GM18868 (cell line): Measurements from ENCODE around the gene HERC3.

Source experiments
- ATAC-seq: cut with Tn5 transposase; IDR thresholded peaks from one replicate; pipeline ENCODE4 v1.9.1; 2021; ENCODE audit warnings: mild to moderate bottlenecking, moderate library complexity; ENCODE audit not compliant: unreplicated experiment

HERC3 gene

DNA sequence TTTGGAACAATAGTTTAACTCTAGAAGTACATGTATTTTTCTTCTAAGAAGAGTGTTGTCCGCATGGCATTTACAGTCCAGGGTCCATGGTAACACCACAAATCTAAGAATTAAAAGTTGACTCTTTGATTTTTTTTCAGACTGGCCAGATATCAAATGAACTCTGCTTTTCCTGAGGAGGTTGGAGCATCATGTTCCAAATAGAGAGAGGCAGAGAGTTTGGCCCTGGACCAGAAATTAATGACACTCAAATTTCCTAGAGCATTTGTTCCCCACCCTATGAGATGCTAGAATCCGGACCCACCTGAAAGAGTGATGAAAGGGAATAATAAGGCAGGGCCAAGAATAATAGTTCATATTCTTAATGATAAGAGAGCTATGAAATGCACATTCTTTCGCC lies 152.3 kb downstream of the HERC3 start:
- ATAC-seq = no peak

DNA sequence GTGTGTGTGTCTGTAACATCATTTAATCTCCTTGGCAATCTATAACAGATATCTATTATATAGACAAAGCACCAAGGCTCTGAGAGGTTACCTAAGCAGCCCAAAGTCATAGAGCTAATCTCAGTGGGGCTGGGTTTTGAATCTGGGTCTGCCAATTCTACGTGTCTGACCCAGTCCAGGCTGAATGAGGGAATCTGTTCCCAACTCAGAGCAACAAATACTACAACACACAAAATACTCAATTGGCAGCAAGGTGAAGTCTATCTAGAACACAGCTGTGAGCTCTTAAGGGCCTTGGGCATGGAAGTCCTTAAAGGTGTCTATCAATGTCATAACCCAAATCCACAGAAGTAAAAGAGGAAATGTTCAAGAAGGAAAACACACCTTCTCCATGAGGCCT lies 152.9 kb downstream of the HERC3 start:
- no peak for ATAC-seq

DNA sequence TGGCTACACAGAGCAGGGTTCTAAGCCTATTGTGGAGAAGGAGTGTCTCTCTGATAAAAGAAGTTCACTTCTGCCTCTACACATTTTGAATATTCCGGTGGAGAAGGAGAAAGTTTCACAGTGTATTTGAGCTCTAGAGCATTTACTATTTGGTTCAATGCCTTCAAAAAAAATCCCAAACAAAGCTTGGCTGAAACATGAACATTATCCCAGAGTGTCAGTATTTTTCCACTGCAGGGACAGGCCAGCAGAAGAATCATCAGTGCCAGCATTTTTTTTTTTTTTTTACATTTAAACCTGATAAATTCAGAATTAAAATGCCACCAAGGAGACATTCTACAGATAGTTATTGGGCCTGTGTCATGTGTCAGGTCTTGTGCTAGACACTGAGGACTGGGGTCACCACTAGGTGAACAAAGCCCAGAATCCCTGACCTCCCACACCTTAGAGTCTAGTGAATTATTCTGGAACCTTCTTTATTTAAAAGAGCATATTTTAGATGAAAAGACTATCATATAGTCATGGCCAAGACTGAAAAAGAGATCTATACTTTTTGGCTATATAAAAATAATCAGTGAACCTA lies 153.4 kb downstream of the HERC3 start:
- no peak for ATAC-seq

DNA sequence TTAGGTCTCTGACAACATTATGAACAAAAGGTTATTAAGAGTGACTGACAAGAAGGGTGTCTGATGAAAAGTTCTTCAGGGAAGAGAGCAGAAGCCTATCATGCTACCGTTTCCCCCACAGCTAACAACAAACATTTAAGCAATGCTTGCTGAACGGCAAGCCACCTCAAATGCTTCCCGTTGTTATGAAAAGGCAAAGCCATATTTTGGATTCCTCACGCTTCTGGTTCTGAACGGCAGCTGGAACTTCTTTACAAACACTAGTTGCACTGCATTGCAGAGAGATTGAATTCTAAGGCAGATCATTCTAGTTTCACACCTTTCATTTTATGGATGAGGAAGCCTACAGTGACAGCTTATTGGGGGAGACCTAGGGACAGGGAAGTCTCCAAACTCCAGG lies 153.9 kb downstream of the HERC3 start:
- ATAC-seq = no peak

DNA sequence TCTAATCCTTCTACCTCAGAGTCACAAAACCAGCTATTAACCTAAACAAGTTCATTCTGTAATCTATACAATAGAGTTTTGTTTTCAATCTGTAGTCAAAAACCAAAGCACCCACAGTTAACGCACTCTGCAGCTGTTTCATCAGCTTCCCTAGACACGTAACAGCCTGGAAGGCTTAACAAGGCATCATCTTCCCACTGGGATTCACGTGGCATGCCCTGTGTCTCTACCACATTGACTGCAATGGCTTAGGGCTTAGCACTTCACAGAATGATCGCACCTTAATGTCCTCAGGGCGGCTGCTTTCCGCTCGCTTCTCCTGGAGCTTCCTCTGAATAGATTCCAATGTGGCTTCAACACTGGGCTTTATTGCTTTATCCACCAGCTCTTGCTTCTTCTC lies 155.1 kb downstream of the HERC3 start:
- no peak for ATAC-seq

DNA sequence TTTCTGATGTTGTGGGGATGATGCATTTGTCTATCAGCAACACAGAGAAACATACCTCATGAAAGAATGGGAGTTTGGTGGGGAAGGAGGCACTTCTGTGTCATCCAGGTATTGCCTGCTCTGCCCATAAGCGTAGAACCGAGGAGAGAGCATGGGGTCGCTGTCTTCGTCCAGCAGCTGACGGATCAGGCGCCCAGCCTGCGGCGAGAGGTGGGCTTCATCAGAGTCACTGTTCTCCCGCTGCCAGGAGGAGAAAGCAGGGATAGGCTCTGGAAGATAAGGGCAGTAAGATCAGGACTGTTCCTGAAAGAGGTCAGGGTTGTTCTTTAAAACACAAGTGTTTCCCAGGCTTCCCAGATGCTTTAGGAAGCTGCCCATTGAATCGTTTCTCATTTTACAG lies 158.1 kb downstream of the HERC3 start:
- no peak for ATAC-seq

DNA sequence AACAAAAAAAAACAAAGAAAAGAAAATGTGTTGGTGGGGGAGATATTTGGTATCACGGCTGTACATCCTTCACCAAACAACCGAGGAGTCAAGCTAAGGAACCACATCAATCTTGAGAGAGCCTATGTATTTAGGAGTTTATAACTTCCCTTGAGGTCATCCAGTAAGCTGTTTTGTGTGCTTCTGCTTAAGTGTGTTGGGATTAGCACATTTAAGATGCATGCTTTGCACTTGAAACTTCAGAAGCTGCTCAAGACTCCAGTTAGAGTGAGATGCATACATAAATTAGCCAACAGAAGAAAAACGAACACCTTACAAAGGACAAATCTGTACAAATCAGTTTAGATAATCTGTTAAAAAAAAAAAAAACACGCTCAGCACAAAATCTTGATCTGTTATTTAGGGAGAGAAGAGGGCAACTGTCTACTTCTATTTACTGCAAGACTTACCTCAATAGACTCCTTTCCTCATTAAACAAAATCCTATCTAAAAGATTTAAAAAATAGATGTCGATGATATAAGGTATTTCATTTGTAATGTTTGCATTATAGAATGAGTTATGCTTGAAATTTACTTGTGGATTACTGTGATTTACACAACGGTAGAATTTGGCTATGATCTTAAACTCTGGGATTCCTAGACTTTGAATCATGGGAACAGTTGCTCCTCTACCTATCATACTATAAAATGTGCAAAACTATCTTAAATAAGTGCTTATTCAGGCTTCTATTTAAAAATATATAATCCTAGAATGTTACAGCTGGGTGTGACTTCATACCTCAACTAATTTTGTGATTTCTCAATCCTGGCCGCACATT lies 159.2 kb downstream of the HERC3 start:
- no peak for ATAC-seq

DNA sequence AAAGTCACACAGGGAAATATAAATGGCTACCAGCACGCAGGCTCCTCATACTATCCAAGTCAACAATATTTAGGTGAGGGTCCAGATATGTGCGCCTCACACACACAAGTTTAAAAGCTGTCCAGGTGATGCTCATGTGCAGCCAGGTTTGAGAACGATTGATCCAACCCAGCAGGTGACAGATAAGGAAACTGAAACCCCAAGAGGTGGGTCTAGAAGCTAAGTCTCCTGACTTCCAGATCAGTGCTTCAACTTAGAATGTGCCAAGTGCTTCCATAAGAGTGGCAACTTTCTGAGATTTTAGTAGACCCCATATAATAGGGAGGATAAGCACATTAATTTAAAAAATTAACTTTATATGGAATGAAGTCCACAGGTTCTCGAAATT lies 159.8 kb downstream of the HERC3 start:
- peak; percentile 88 for ATAC-seq

DNA sequence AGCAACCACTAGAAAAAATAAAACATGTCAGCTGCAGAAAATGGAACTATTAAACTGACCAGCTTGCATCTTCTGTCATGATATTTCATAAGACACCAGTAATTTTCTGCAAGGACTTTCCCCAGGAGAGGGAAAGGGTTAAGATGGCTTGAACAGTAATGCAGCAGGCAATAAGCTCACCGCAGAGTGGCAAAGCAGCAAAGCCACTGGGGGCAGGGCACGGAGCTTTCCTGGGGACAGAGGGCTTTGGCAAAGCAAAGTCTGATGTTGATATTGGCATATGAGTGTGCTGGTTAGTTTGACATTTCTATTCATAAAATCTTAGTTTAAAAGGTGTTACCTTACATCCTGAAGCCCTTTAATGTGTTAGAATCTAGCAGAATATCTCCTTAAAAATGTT lies 160.5 kb downstream of the HERC3 start:
- no peak for ATAC-seq

DNA sequence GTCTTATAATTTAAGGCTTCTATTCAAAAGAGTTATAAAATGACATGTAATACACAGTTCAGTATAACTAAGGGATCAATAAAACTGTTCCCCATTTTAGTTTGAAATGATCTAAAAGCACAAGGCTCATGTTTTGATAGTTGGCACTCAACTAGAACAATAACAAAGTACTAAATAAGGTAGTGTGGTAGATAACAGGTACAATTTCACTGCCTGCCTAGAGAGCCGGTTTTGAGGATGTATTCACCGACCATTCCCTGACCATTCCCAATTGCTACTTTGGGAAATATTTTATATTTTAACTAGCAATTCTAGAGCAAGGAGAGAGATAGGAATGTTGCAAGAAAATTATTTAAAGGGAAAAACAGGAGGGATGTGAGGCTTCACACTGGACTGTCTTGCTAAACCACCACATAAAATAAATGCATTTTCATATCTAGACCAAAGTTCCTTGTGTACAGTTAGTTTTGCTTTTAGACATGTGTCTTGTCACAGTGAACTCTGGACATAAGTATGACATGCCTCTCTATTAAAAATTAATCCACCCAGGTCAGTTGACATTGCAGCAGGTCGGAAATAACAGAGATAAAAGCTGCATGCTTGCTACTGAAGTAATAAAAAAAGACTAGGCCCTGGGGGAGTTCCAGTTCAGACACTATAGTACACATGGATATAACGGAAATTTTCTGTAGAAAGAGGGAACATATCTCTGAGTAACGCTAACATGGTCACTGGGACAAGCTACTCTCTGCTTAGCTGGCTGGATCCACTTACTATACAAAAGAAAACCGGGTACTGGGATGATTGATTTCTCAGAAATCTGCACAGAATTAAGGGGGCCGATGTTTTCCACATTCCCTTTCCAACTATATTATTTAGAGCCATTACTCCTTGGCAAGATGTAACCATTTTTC lies 161.6 kb downstream of the HERC3 start:
- ATAC-seq = no peak

DNA sequence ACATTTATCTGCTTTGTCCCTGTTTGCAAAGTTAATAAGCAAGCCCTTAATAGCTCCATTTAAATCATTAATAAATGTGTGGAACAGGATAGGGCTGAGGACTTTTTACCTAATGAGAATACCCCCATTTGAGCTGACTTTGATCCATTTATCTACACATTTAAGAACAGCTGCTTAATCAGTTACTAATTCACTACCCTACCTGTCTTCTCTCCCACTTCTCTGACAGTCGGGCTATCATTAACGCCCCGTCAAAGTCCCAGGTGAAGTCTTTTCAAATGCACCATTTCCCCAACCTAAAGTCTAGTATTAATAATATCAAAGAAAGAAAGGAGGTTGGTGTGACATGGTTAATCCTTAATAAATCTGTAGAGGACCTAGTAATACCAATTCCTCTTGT lies 162.5 kb downstream of the HERC3 start:
- no peak for ATAC-seq

DNA sequence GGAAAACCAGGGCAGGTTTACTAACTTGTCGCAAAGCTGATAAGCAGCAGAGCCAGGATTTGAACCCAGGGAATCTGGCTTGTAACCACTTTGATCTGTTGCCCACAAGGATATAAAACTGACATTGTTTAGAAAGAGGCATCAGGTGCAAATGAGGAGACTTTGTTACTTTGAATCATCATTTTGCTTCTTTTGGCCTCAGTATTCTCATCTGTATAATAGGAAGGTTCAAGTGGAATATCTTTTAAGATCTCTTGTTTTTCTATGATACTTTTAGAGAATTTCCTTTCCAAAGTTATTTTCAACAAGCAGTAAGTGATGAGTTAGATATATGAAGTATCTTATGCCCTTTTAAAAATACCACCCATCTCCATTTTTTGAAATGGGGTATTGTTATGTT lies 163.2 kb downstream of the HERC3 start:
- no peak for ATAC-seq

DNA sequence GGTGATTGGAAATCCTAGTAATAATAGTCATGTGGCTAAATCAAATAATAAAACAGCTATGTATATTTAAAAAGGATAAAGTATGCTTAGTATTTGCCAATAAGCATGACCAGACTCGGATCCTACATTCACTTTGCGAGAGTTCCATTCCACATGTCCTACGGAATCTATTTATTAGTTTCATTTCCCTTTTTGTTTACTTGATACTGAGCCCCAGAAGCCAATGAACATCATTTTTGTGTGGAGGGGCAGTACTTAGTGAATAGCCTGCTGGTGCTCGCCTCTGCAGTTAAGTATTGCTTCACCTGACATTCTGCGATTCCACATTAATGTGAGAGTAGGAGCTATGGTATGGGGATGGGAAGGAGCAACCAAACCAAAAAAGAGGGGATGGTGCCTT lies 163.9 kb downstream of the HERC3 start:
- no peak for ATAC-seq

DNA sequence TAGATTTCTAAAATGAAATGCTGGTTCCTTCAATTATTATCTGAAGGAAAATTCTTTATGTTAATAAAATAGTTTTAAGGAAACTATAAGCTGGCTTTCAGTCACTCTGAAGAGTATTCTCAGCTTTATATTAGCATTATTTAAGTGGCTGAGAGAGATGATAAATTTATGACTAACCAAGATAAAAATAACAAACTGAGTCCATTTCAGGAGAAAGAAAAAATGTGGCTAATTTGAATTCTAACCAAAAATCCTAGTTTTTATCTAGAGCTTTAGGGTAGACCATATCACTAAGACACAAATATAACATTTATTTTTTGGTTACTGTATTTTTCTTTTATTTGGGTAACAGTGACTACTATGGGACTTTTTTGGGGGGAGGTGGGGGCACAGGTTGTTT lies 164.8 kb downstream of the HERC3 start:
- no peak for ATAC-seq

DNA sequence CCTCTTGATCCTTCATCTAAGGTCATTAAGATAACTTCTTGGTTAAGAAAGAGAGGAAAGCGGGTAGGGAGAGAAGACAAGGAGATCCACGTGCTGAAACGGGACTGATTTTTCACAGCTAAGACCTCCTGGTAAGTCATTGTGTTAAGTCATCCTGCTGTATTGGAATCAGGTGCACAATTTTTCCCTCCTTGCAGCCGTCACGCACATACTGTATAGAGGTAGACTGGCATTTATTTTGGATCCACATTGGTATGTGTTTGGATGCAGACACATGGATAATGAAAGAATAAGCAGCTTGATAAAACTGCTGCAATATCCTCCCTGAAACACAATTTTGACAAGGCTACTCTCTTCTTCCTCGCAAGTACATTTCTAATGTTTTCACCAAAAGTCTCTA lies 165.5 kb downstream of the HERC3 start:
- no peak for ATAC-seq
